ENCODE data around the gene CNKSR1.
A peak's percentile ranks its signal among the peaks of the same experiment; 100 is the strongest.

CNKSR1 gene

GRCh38 chr1:26170472-26170821, 6.8 kb upstream of the CNKSR1 start:
- peak overlapping the region; percentile 78 for H3K27ac ChIP-seq
- no peaks in the 10 kb centered on the region for H3K79me2 ChIP-seq
- peaks cover 13% of the 10 kb centered on the region for H3K4me1 ChIP-seq
- no peaks in the 10 kb centered on the region for H3K27me3 ChIP-seq (ENCODE audit: control insufficient read depth, insufficient read depth, low read length)
- peak overlapping the region; percentile 93 for H3K4me3 ChIP-seq (ENCODE audit: low read depth, low read length)
- no peak for TF ChIP-seq CTCF (IDR thresholded peaks at IDR 0.05)
- no peaks in the 10 kb centered on the region for H3K9me3 ChIP-seq (ENCODE audit: control insufficient read depth, low read length)
- H3K4me2 ChIP-seq (ENCODE audit: low read length): peak overlapping the region; percentile 99
- H3K36me3 ChIP-seq (ENCODE audit: control insufficient read depth, insufficient read depth, low read length): no peaks in the 10 kb centered on the region
- H3K9ac ChIP-seq: no peak overlapping the region
- peak overlapping the region; percentile 87 for H2AFZ ChIP-seq

- H3K9ac ChIP-seq: no peak within 1 kb of the TSS
- no peaks in the 10 kb centered on the region for H3K79me2 ChIP-seq
- peak within 1 kb of the TSS; percentile 99 for H3K4me2 ChIP-seq (ENCODE audit: low read length)
- peak within 1 kb of the TSS; percentile 78 for H3K27ac ChIP-seq
- H3K4me1 ChIP-seq: peaks cover 13% of the 10 kb centered on the region
- H3K27me3 ChIP-seq (ENCODE audit: control insufficient read depth, insufficient read depth, low read length): no peaks in the 10 kb centered on the region
- H3K9me3 ChIP-seq (ENCODE audit: control insufficient read depth, low read length): no peaks in the 10 kb centered on the region
- no peak for TF ChIP-seq CTCF (IDR thresholded peaks at IDR 0.05)
- H2AFZ ChIP-seq: no peak within 1 kb of the TSS
- H3K36me3 ChIP-seq (ENCODE audit: control insufficient read depth, insufficient read depth, low read length): no peaks in the 10 kb centered on the region
- peak within 1 kb of the TSS; percentile 93 for H3K4me3 ChIP-seq (ENCODE audit: low read depth, low read length)
Observed at GRCh38 chr1:26171084-26172072, 5.9 kb upstream of the CNKSR1 start, which contains the start of gene ZNF593OS. ZNF593OS (minus strand) TSS chr1:26171832; CDS start chr1:26171661, 171 bp downstream.

GRCh38 chr1:26175346-26175745, 1.9 kb upstream of the CNKSR1 start:
- H3K27ac ChIP-seq: no peak overlapping the region
- TF ChIP-seq CTCF (IDR thresholded peaks at IDR 0.05): no peak
- H3K36me3 ChIP-seq (ENCODE audit: control insufficient read depth, insufficient read depth, low read length): no peaks in the 10 kb centered on the region

GRCh38 chr1:26180010-26180506, 2.8 kb downstream of the CNKSR1 start:
- H3K9me3 ChIP-seq (ENCODE audit: control insufficient read depth, low read length): no peaks in the 10 kb centered on the region
- H3K4me1 ChIP-seq: peaks cover 6% of the 10 kb centered on the region
- H3K27me3 ChIP-seq (ENCODE audit: control insufficient read depth, insufficient read depth, low read length): no peaks in the 10 kb centered on the region
- H3K36me3 ChIP-seq (ENCODE audit: control insufficient read depth, insufficient read depth, low read length): no peaks in the 10 kb centered on the region
- no peak overlapping the region for H3K4me3 ChIP-seq (ENCODE audit: low read depth, low read length)
- H3K4me2 ChIP-seq (ENCODE audit: low read length): no peak overlapping the region
- H3K79me2 ChIP-seq: no peaks in the 10 kb centered on the region
- no peak overlapping the region for H3K27ac ChIP-seq
- TF ChIP-seq CTCF (IDR thresholded peaks at IDR 0.05): no peak
- H2AFZ ChIP-seq: no peak overlapping the region
- no peak overlapping the region for H3K9ac ChIP-seq

More at GRCh38 chr1:26175346-26175745, 1.9 kb upstream of the CNKSR1 start:
- Histone ChIP-seq H3K79me2 (no peaks in the 10 kb centered on the region), H3K9ac (no peak overlapping the region), H3K9me3 (ENCODE audit: control insufficient read depth, low read length) (no peaks in the 10 kb centered on the region), H3K27me3 (ENCODE audit: control insufficient read depth, insufficient read depth, low read length) (no peaks in the 10 kb centered on the region), H3K4me3 (ENCODE audit: low read depth, low read length) (no peak overlapping the region), H3K4me2 (ENCODE audit: low read length) (no peak overlapping the region), H2AFZ (no peak overlapping the region), H3K4me1 (peaks cover 10% of the 10 kb centered on the region)

Data from parathyroid adenoma (tissue), 2 donors.